Skin epidermis (tissue), 12 donors: ENCODE results near the gene WNK3.

Experiments used
- H3K27ac ChIP-seq, 21 experiments: fragments of 200-600 bp; sonication (generic) in 11 of 21; one replicate each; pipeline ENCODE4 v1.5.0; 2020; ENCODE audit warnings: mild to moderate bottlenecking in 3 of 21, inconsistent platforms in 2 of 21, moderate library complexity in 2 of 21
- H3K4me3 ChIP-seq, 7 experiments: fragments of 200-600 bp; sonication (generic) in 2 of 7; one replicate each; pipeline ENCODE4 v1.5.0; 2020; ENCODE audit warnings: inconsistent platforms in 2 of 7, mild to moderate bottlenecking in 2 of 7, moderate library complexity in 1 of 7

WNK3 gene

GRCh38 chrX:54173791-54174190 lies 184.1 kb downstream of the WNK3 start:
- H3K4me3 ChIP-seq = no peak overlapping the region
- H3K27ac ChIP-seq = no peak overlapping the region

GRCh38 chrX:54172455-54172854 lies 185.4 kb downstream of the WNK3 start:
- Histone ChIP-seq H3K4me3 (no peak overlapping the region), H3K27ac (no peak overlapping the region)

GRCh38 chrX:54171527-54172250 lies 186.2 kb downstream of the WNK3 start:
- no peak overlapping the region for H3K4me3 ChIP-seq
- no peak overlapping the region for H3K27ac ChIP-seq

- no peak overlapping the region for H3K27ac ChIP-seq
Observed at GRCh38 chrX:54171091-54171490, 186.8 kb downstream of the WNK3 start.

GRCh38 chrX:54166915-54167314 lies 190.9 kb downstream of the WNK3 start:
- Histone ChIP-seq H3K4me3 (no peak overlapping the region), H3K27ac (no peak overlapping the region)

More at GRCh38 chrX:54171091-54171490, 186.8 kb downstream of the WNK3 start:
- H3K4me3 ChIP-seq = no peak overlapping the region

GRCh38 chrX:54157561-54157960 lies 200.3 kb downstream of the WNK3 start:
- H3K27ac ChIP-seq = no peak overlapping the region
- H3K4me3 ChIP-seq = no peak overlapping the region
